Measurements from ENCODE around the gene SLC7A7. TPM values are rescaled to one million over a fixed set of nuclear protein-coding genes. Genes with fewer than 3 reads are reported as not detected.

The SLC7A7 gene
- total and polyA plus RNA-seq, 2 of the 13 experiments (the other 11 are each of a cell fraction or from before 2014, with no cell fraction given) = 0.13 to 0.63 TPM

- no peak for FAIRE-seq
- 0 out of 6 replicates have a peak overlapping the region, but pooled peaks of 1 of the 3 experiments have one; percentile 0 for H3K4me3 ChIP-seq (replicated peaks in 1 of 3; ENCODE audit: insufficient read depth in 1 of 3, low read depth in 2 of 3, low read length in 3 of 3)
- H4K20me1 ChIP-seq (ENCODE audit: insufficient read depth, low read length) = no peaks in the 10 kb centered on the region
- no peak overlapping the region for H3K27ac ChIP-seq (ENCODE audit: extremely low read length, insufficient read depth, low read length)
- peak; percentile 37 for ATAC-seq
- peaks cover 0 to 1% of the 10 kb centered on the region in 2 experiments; a peak in 1 of 5 replicates for H3K27me3 ChIP-seq (ENCODE audit: control insufficient read depth in 1 of 2, insufficient read depth in 2 of 2, low read length in 2 of 2)
- WGBS (ENCODE audit: low lambda C conversion rate) = 53% methylated on average over 6 of the region's 6 CpGs
- no peaks in the 10 kb centered on the region for H3K79me2 ChIP-seq (ENCODE audit: insufficient read depth, low read length)
- no peak overlapping the region for H3K4me2 ChIP-seq (ENCODE audit: low read depth, low read length)
- H3K9ac ChIP-seq (ENCODE audit: insufficient read depth, low read depth, low read length) = no peak overlapping the region
- in situ Hi-C loops (cut with HindIII; ENCODE audit: extremely low pct_ligation_motif_present, low pct_unique_long_range_greater_than_20kb) = no loop called here
- H3K9me3 ChIP-seq (ENCODE audit: low read length) = no peaks in the 10 kb centered on the region
- intact Hi-C loops (cut with micrococcal nuclease; ENCODE audit: unreplicated experiment) = no loop called here
- no TSS peak for BruUV-seq (replicated peaks)
- CTCF ChIA-PET (ENCODE audit: low intra/inter-chr PET ratio, low total read pairs) = no interaction called here
- peaks cover 41% of the 10 kb centered on the region for H3K4me1 ChIP-seq (ENCODE audit: insufficient read depth, low read length)
- peaks cover 2% of the 10 kb centered on the region in 2 experiments; a peak in 3 of 5 replicates for H3K36me3 ChIP-seq (replicated peaks in 1 of 2; ENCODE audit: control insufficient read depth in 1 of 2, insufficient read depth in 2 of 2, low read length in 2 of 2)
- POLR2A ChIA-PET = interaction anchor here (0.8 to 3.7 kb wide), 8 partner anchors 9 to 1592 kb away, joined by 3 to 27 read pairs (median 4); partner anchors contain the start of genes LRP10, OXA1L and PRMT5
- no peak overlapping the region for H2AFZ ChIP-seq (ENCODE audit: low read length)
- no peak for DNase-seq (ENCODE audit: low spot score)
- TF ChIP-seq IKZF5 (CRISPR knock-in tag; IDR thresholded peaks at IDR 0.05) = no peak
- no peak for TF ChIP-seq ZNF800 (CRISPR knock-in tag; IDR thresholded peaks at IDR 0.05)
- 0 out of 2 replicates have a peak, but pooled peaks have one; percentile 13 for TF ChIP-seq ZNF333 (CRISPR knock-in tag; IDR thresholded peaks at IDR 0.05; ENCODE audit: borderline replicate concordance)
- peak; percentile 67; the same call in 1 of the 2 replicates for TF ChIP-seq CEBPB (IDR thresholded peaks at IDR 0.05; ENCODE audit: borderline replicate concordance, low read depth, low read length)
- no peak for TF ChIP-seq ZNF772 (CRISPR knock-in tag; IDR thresholded peaks at IDR 0.05)
- no peak; the same call in 1 of the 2 replicates for TF ChIP-seq MXD1 (CRISPR knock-in tag; IDR thresholded peaks at IDR 0.05)
- TF ChIP-seq NONO (IDR thresholded peaks at IDR 0.05) = no peak
- TF ChIP-seq NONO (CRISPR knock-in tag; conservative IDR thresholded peaks at IDR 0.05) = 0 out of 2 replicates have a peak, but pooled peaks have one; percentile 43
- peak; percentile 16; the same call in 1 of the 2 replicates for TF ChIP-seq THRA (CRISPR knock-in tag; IDR thresholded peaks at IDR 0.05; ENCODE audit: borderline replicate concordance)
- 0 out of 2 replicates have a peak, but pooled peaks have one; percentile 9 for TF ChIP-seq ZMYM4 (CRISPR knock-in tag; IDR thresholded peaks at IDR 0.05)
Measured at GRCh38 chr14:22839159-22839779, 24.0 kb upstream of the SLC7A7 start.

Measured in HepG2 (cell line).